ENCODE results near the gene INTS1.

DNA sequence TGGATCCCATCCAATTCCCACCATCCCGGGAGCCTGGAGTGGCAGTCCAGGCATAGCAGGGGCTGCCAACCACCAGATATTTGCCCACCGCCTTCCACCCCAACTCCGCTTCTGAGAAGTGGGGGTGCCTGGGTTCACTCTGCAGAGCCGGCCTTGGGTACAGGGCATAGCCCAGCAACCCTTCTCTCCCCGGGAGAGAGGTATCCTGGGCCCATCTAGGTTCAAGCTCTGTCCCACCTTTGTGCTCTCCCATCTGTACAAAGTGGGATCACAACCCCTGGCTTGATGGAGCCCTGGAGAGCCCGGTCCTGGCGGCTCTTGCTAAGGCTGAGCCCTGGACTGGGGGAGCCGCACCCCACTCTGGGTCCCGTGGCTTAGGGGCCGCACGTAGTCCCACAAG lies 57.1 kb downstream of the INTS1 start:
- TF ChIP-seq, protein P1, sequence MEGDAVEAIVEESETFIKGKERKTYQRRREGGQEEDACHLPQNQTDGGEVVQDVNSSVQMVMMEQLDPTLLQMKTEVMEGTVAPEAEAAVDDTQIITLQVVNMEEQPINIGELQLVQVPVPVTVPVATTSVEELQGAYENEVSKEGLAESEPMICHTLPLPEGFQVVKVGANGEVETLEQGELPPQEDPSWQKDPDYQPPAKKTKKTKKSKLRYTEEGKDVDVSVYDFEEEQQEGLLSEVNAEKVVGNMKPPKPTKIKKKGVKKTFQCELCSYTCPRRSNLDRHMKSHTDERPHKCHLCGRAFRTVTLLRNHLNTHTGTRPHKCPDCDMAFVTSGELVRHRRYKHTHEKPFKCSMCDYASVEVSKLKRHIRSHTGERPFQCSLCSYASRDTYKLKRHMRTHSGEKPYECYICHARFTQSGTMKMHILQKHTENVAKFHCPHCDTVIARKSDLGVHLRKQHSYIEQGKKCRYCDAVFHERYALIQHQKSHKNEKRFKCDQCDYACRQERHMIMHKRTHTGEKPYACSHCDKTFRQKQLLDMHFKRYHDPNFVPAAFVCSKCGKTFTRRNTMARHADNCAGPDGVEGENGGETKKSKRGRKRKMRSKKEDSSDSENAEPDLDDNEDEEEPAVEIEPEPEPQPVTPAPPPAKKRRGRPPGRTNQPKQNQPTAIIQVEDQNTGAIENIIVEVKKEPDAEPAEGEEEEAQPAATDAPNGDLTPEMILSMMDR (conservative IDR thresholded peaks at IDR 0.05; ENCODE audit: low read depth, low read length): no peak
- TF ChIP-seq POLR2A (IDR thresholded peaks at IDR 0.05; ENCODE audit: low read depth, low read length) (no peak), RAD21 (IDR thresholded peaks at IDR 0.05; ENCODE audit: low read length) (no peak), CHD1 (IDR thresholded peaks at IDR 0.05; ENCODE audit: low read depth, low read length) (no peak), MXI1 (IDR thresholded peaks at IDR 0.05; ENCODE audit: borderline replicate concordance, low read depth, low read length) (no peak), CEBPB (IDR thresholded peaks at IDR 0.05; ENCODE audit: low read depth, low read length) (no peak), SMC3 (IDR thresholded peaks at IDR 0.05; ENCODE audit: low read depth, low read length) (no peak)
- TF ChIP-seq, protein P2, sequence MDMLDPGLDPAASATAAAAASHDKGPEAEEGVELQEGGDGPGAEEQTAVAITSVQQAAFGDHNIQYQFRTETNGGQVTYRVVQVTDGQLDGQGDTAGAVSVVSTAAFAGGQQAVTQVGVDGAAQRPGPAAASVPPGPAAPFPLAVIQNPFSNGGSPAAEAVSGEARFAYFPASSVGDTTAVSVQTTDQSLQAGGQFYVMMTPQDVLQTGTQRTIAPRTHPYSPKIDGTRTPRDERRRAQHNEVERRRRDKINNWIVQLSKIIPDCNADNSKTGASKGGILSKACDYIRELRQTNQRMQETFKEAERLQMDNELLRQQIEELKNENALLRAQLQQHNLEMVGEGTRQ (IDR thresholded peaks at IDR 0.05; ENCODE audit: low read depth, low read length): no peak

All from IMR-90 (cell line).